ENCODE results near the gene SPACA6. TPM values are rescaled to one million over a fixed set of nuclear protein-coding genes. Genes with fewer than 3 reads are reported as not detected.

The SPACA6 gene
- total and polyA plus RNA-seq, 2 donors (not counting 1 experiment from before 2014, with no cell fraction given) = 5.5 to 8.6 TPM

DNA sequence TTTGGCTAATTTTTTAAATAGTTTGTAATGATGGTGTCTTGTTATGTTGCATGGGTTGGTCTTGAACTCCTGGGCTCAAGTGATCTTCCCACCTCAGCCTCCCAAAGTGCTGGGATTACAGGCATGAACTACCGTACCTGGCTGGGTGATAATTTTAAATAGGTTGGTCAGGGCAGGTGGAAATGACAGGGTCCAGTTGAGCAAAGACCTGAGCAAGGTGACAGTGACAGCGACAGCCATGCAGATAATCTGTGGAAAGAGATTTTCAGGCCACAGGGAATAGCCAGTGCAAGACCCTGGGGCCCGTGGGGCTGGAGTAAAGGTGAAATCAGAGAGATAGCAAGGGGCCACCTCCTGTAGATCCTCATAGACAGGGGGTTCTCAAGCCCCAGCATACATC, 3.5 kb downstream of the SPACA6 start:
- no peak for DNase-seq (ENCODE audit: low read depth in 2 of 2)
- Histone ChIP-seq H3K4me1 (ENCODE audit: control insufficient read depth, extremely low read depth, insufficient read depth, low read length) (peaks cover 3% of the 10 kb centered on the region), H3K36me3 (ENCODE audit: control insufficient read depth, insufficient read depth, low read length) (peaks cover 31% of the 10 kb centered on the region), H3K4me3 (replicated peaks in 1 of 4; ENCODE audit: control extremely low read depth in 1 of 4, insufficient read depth in 1 of 4, low read depth in 3 of 4, low read length in 4 of 4) (no peak overlapping the region), H3K27ac (ENCODE audit: insufficient read depth, low read length) (no peak overlapping the region), H4K20me1 (ENCODE audit: control insufficient read depth, extremely low read depth, insufficient read depth, low read length) (no peaks in the 10 kb centered on the region), H2AFZ (ENCODE audit: low read length) (no peak overlapping the region), H3K9me3 (ENCODE audit: control insufficient read depth, insufficient read depth, low read depth, low read length) (no peaks in the 10 kb centered on the region), H3K27me3 (ENCODE audit: control insufficient read depth, insufficient read depth, low read length) (no peaks in the 10 kb centered on the region), H3K79me2 (ENCODE audit: control insufficient read depth, insufficient read depth, low read length) (peaks cover 50% of the 10 kb centered on the region), H3K9ac (ENCODE audit: insufficient read depth, low read length) (no peak overlapping the region), H3K4me2 (ENCODE audit: extremely low read depth, insufficient read depth, low read length) (no peak overlapping the region)
- TF ChIP-seq, protein P1, sequence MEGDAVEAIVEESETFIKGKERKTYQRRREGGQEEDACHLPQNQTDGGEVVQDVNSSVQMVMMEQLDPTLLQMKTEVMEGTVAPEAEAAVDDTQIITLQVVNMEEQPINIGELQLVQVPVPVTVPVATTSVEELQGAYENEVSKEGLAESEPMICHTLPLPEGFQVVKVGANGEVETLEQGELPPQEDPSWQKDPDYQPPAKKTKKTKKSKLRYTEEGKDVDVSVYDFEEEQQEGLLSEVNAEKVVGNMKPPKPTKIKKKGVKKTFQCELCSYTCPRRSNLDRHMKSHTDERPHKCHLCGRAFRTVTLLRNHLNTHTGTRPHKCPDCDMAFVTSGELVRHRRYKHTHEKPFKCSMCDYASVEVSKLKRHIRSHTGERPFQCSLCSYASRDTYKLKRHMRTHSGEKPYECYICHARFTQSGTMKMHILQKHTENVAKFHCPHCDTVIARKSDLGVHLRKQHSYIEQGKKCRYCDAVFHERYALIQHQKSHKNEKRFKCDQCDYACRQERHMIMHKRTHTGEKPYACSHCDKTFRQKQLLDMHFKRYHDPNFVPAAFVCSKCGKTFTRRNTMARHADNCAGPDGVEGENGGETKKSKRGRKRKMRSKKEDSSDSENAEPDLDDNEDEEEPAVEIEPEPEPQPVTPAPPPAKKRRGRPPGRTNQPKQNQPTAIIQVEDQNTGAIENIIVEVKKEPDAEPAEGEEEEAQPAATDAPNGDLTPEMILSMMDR (conservative IDR thresholded peaks at IDR 0.05 in 1 of 2, IDR thresholded peaks at IDR 0.05 in 1 of 2; ENCODE audit: low read depth in 1 of 2, low read length in 2 of 2) = no peak
- no peak for TF ChIP-seq EZH2 (IDR thresholded peaks at IDR 0.05; ENCODE audit: low read length, missing control alignments)

DNA sequence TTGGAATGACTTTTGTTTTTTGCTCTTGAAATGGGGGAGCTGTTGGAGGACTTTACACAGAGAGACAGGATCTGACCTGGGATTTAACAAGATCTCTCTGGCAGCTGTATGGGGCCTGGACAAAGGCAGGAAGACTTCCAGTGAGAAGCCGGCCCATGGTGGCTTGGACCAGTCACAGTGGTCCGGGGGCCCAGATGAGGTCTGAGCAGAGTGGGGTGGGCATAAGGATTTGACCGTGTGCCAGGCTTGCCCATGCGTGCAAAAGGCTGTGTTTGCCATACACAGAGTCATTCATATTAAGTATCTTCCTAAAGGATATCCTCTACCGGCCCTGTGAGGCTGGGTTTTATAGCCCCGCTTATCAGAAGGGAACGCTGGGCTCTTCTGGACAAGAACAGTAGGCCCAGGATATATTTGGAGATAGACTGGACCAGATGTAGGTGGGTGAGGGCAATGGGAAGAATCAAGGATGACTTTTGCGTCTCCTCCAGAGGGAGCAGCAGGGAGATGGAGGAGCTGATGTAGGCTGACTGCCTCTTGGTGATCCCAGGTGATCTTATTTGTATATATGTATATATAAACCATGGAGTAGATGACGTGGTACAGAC, 4.1 kb downstream of the SPACA6 start:
- Histone ChIP-seq H3K4me3 (replicated peaks in 1 of 4; ENCODE audit: control extremely low read depth in 1 of 4, insufficient read depth in 1 of 4, low read depth in 3 of 4, low read length in 4 of 4) (no peak overlapping the region), H3K9ac (ENCODE audit: insufficient read depth, low read length) (no peak overlapping the region), H3K9me3 (ENCODE audit: control insufficient read depth, insufficient read depth, low read depth, low read length) (no peaks in the 10 kb centered on the region), H4K20me1 (ENCODE audit: control insufficient read depth, extremely low read depth, insufficient read depth, low read length) (no peaks in the 10 kb centered on the region), H3K4me2 (ENCODE audit: extremely low read depth, insufficient read depth, low read length) (no peak overlapping the region), H3K36me3 (ENCODE audit: control insufficient read depth, insufficient read depth, low read length) (peaks cover 34% of the 10 kb centered on the region), H2AFZ (ENCODE audit: low read length) (no peak overlapping the region), H3K27me3 (ENCODE audit: control insufficient read depth, insufficient read depth, low read length) (no peaks in the 10 kb centered on the region), H3K27ac (ENCODE audit: insufficient read depth, low read length) (no peak overlapping the region), H3K79me2 (ENCODE audit: control insufficient read depth, insufficient read depth, low read length) (peaks cover 44% of the 10 kb centered on the region), H3K4me1 (ENCODE audit: control insufficient read depth, extremely low read depth, insufficient read depth, low read length) (no peaks in the 10 kb centered on the region)
- TF ChIP-seq EZH2 (IDR thresholded peaks at IDR 0.05; ENCODE audit: low read length, missing control alignments) = no peak
- TF ChIP-seq, protein P1 (conservative IDR thresholded peaks at IDR 0.05 in 1 of 2, IDR thresholded peaks at IDR 0.05 in 1 of 2; ENCODE audit: low read depth in 1 of 2, low read length in 2 of 2) = no peak
- no peak for DNase-seq (ENCODE audit: low read depth in 2 of 2)

DNA sequence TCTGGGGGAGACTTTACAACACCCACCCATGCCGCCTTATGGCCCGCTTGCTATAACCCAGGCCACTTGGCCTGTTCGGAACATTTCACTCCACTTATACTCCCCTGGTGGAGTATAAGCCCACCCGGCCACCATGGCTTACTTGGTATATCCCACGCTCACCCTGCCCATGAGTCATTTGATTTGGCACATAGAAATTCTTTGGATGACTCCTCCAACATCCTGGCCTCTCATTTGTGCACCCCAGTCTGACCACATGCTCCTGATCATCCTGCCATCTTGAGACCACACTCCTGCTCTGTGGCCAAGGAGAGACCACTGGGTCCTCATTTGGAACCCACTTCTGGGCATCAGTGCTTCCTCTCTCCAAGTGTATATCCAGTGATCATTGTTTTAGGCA, 5.2 kb downstream of the SPACA6 start:
- H3K36me3 ChIP-seq (ENCODE audit: control insufficient read depth, insufficient read depth, low read length) = peaks cover 38% of the 10 kb centered on the region
- H3K79me2 ChIP-seq (ENCODE audit: control insufficient read depth, insufficient read depth, low read length) = peaks cover 34% of the 10 kb centered on the region
- no peaks in the 10 kb centered on the region for H3K4me1 ChIP-seq (ENCODE audit: control insufficient read depth, extremely low read depth, insufficient read depth, low read length)
- H3K4me2 ChIP-seq (ENCODE audit: extremely low read depth, insufficient read depth, low read length) = no peak overlapping the region
- H3K27me3 ChIP-seq (ENCODE audit: control insufficient read depth, insufficient read depth, low read length) = no peaks in the 10 kb centered on the region
- no peak overlapping the region for H2AFZ ChIP-seq (ENCODE audit: low read length)
- DNase-seq (ENCODE audit: low read depth in 2 of 2) = peak in 1 of 2 donors; percentile 69
- no peak overlapping the region for H3K4me3 ChIP-seq (replicated peaks in 1 of 4; ENCODE audit: control extremely low read depth in 1 of 4, insufficient read depth in 1 of 4, low read depth in 3 of 4, low read length in 4 of 4)
- no peak overlapping the region for H3K27ac ChIP-seq (ENCODE audit: insufficient read depth, low read length)
- no peaks in the 10 kb centered on the region for H3K9me3 ChIP-seq (ENCODE audit: control insufficient read depth, insufficient read depth, low read depth, low read length)
- H4K20me1 ChIP-seq (ENCODE audit: control insufficient read depth, extremely low read depth, insufficient read depth, low read length) = no peaks in the 10 kb centered on the region
- TF ChIP-seq, protein P1 (conservative IDR thresholded peaks at IDR 0.05 in 1 of 2, IDR thresholded peaks at IDR 0.05 in 1 of 2; ENCODE audit: low read depth in 1 of 2, low read length in 2 of 2) = no peak
- no peak for TF ChIP-seq EZH2 (IDR thresholded peaks at IDR 0.05; ENCODE audit: low read length, missing control alignments)
- H3K9ac ChIP-seq (ENCODE audit: insufficient read depth, low read length) = no peak overlapping the region

Measured in fibroblast of lung (primary cell).